B cell (primary cell): Measurements from ENCODE around the gene RDH12. TPM values are rescaled to one million over a fixed set of nuclear protein-coding genes. Genes with fewer than 3 reads are reported as not detected.

Experiments used
- ATAC-seq: fragments of 200-7000 bp; cut with Tn5 transposase; one replicate; pipeline ENCODE4 v1.10.0; 2021; ENCODE audit warnings: low read depth, mild to moderate bottlenecking, moderate number of reproducible peaks, moderate library complexity
- CTCF ChIA-PET: fragments of 350-600 bp; sonication (Branson Sonifier 250); formaldehyde crosslinking; loops from one replicate; lab custom pipeline; 2021; ENCODE audit warnings: antibody characterized with exemption, inconsistent platforms; lab: Charles Lee
- POLR2A ChIA-PET: fragments of 350-600 bp; sonication (Branson Sonifier 250); formaldehyde crosslinking; loops from one replicate; lab custom pipeline; 2021; ENCODE audit warnings: antibody characterized with exemption; lab: Charles Lee
- DNase-seq: peaks from one replicate; pipeline ENCODE4 v3.0.0; 2013
- H2AFZ ChIP-seq: 2 replicates; pipeline ENCODE4 v1.6.1; 2012; ENCODE audit warnings: mild to moderate bottlenecking, low read depth, low read length; ENCODE audit not compliant: insufficient read depth, poor library complexity, severe bottlenecking
- H3K27ac ChIP-seq, 2 donors: 1 replicate in 1 of 2; 2 replicates in 1 of 2; pipeline ENCODE4 v1.5.1; 2012 to 2013; ENCODE audit warnings: low read length in 2 of 2, mild to moderate bottlenecking in 2 of 2, moderate library complexity in 1 of 2
- H3K27me3 ChIP-seq, 4 experiments: fragments of 200-600 bp in 1 of 4; sonication (generic) in 1 of 4; replicated peaks in 1 of 4; 1 replicate in 2 of 4; 2 replicates in 2 of 4; pipeline versions ENCODE4 v1.6.1 to v1.7.0; 2013 to 2016; ENCODE audit warnings: low read length in 3 of 4, mild to moderate bottlenecking in 2 of 4, mixed read lengths in 1 of 4, moderate library complexity in 1 of 4; ENCODE audit not compliant: insufficient read depth in 4 of 4, control insufficient read depth in 3 of 4; ENCODE audit errors: control extremely low read depth in 1 of 4
- H3K36me3 ChIP-seq, 2 experiments: replicated peaks in 1 of 2; 1 replicate in 1 of 2; 2 replicates in 1 of 2; pipeline versions ENCODE4 v1.6.1 to v1.7.1; 2013; ENCODE audit warnings: low read length in 1 of 2; ENCODE audit not compliant: insufficient read depth in 2 of 2, control insufficient read depth in 1 of 2; ENCODE audit errors: control extremely low read depth in 1 of 2, extremely low read depth in 1 of 2
- H3K4me1 ChIP-seq, 2 donors: fragments of 200-600 bp in 1 of 2; sonication (generic) in 1 of 2; 1 replicate in 1 of 2; 2 replicates in 1 of 2; pipeline versions ENCODE4 v1.5.1 to v1.6.1; 2013 to 2017; ENCODE audit warnings: low read length in 2 of 2; ENCODE audit not compliant: control insufficient read depth in 2 of 2, insufficient read depth in 2 of 2
- H3K4me2 ChIP-seq: replicated peaks from 2 replicates; pipeline ENCODE3; 2012; ENCODE audit warnings: mild to moderate bottlenecking, low read depth, low read length; ENCODE audit not compliant: poor library complexity, severe bottlenecking
- H3K4me3 ChIP-seq, 5 experiments: fragments of 200-600 bp in 1 of 5; sonication (generic) in 1 of 5; 1 replicate in 3 of 5; 2 replicates in 2 of 5; pipeline versions ENCODE4 v1.5.1 to v1.7.0; 2011 to 2016; ENCODE audit warnings: low read length in 4 of 5, mild to moderate bottlenecking in 4 of 5, low read depth in 2 of 5, control low read depth in 1 of 5, moderate library complexity in 1 of 5; ENCODE audit not compliant: insufficient read depth in 1 of 5; ENCODE audit errors: control extremely low read depth in 1 of 5, extremely low read depth in 1 of 5
- H3K79me2 ChIP-seq: fragments of 200-600 bp; sonication (generic); one replicate; pipeline ENCODE4 v1.6.0; 2016; ENCODE audit warnings: low read length; ENCODE audit not compliant: control insufficient read depth, insufficient read depth
- H3K9ac ChIP-seq: fragments of 200-600 bp; sonication (generic); 2 replicates; pipeline ENCODE4 v1.6.1; 2017; ENCODE audit warnings: mild to moderate bottlenecking, low read length, moderate library complexity
- H3K9me3 ChIP-seq, 3 donors: one replicate each; pipeline versions ENCODE4 v1.6.1 to v1.7.1; 2013; ENCODE audit warnings: low read length in 2 of 3; ENCODE audit not compliant: control insufficient read depth in 2 of 3, insufficient read depth in 1 of 3; ENCODE audit errors: control extremely low read depth in 1 of 3
- H4K20me1 ChIP-seq: 2 replicates; pipeline ENCODE4 v1.6.0; 2012; ENCODE audit warnings: mild to moderate bottlenecking, low read length; ENCODE audit not compliant: insufficient read depth, control insufficient read depth, poor library complexity, severe bottlenecking
- H3K27ac Mint-ChIP-seq: one replicate; pipeline ENCODE4 v1.8.0; 2021; ENCODE audit warnings: mixed read lengths
- H3K27me3 Mint-ChIP-seq: one replicate; pipeline ENCODE4 v1.8.0; 2021; ENCODE audit warnings: mixed read lengths
- H3K4me1 Mint-ChIP-seq: one replicate; pipeline ENCODE4 v1.8.0; 2021; ENCODE audit warnings: mixed read lengths
- H3K4me3 Mint-ChIP-seq: one replicate; pipeline ENCODE4 v1.8.0; 2021; ENCODE audit warnings: mixed read lengths
- H3K9me3 Mint-ChIP-seq: one replicate; pipeline ENCODE4 v1.8.0; 2022; ENCODE audit warnings: mixed read lengths; ENCODE audit not compliant: insufficient read depth
- CTCF ChIP-seq: fragments of 200-600 bp; IDR thresholded peaks from one replicate; pipeline ENCODE4 v1.8.0; 2022; ENCODE audit warnings: antibody characterized with exemption, mild to moderate bottlenecking
- EZH2 ChIP-seq: IDR thresholded peaks from 2 replicates; pipeline ENCODE4 v1.6.1; 2012; ENCODE audit warnings: borderline replicate concordance, low read depth, mild to moderate bottlenecking, moderate library complexity, low read length; ENCODE audit not compliant: insufficient read depth, poor library complexity, severe bottlenecking
- WGBS: methylation state at CpG from one replicate; pipeline ENCODE4 v1.1.5; 2013; ENCODE audit warnings: missing lambda C conversion rate; ENCODE audit not compliant: insufficient coverage; 5-methylcytosine and 5-hydroxymethylcytosine counted together
- intact Hi-C: fragments of 100-400 bp; cut with micrococcal nuclease; formaldehyde crosslinking; loops from one replicate; pipeline ENCODE4 v1.10.0; 2022
- polyA plus RNA-seq: library from polyadenylated mRNA; depleted of rRNA; stranded (reverse); fragments of >200 nt; gene quantifications from 2 replicates; pipeline ENCODE4 v1.2.3, GENCODE V29; 2012
- total RNA-seq, 2 donors: library from RNA; stranded (reverse); fragments of 120-200 nt in 1 of 2; gene quantifications; 1 replicate in 1 of 2; 2 replicates in 1 of 2; pipeline versions ENCODE4 v1.2.3 to v1.2.4, GENCODE V29; 2013 to 2022

RDH12 gene
- total and polyA plus RNA-seq, 2 donors (not counting 1 experiment from before 2014, with no cell fraction given) = not detected

- intact Hi-C loops = no loop called here
- Histone ChIP-seq H4K20me1 (no peaks in the 10 kb centered on the region), H3K4me2 (no peak overlapping the region), H3K9ac (no peak overlapping the region), H3K4me1 (no peaks in the 10 kb centered on the region), H2AFZ (no peak overlapping the region), H3K27ac (no peak overlapping the region), H3K79me2 (peaks cover 1% of the 10 kb centered on the region), H3K27me3 (no peaks in the 10 kb centered on the region), H3K9me3 (no peaks in the 10 kb centered on the region), H3K36me3 (peaks cover 22 to 88% of the 10 kb centered on the region in 2 experiments), H3K4me3 (no peak overlapping the region)
- ATAC-seq (no peak), DNase-seq (no peak)
- Mint-ChIP-seq H3K4me3 (no peak overlapping the region), H3K9me3 (no peaks in the 10 kb centered on the region), H3K27ac (no peak overlapping the region), H3K27me3 (no peaks in the 10 kb centered on the region), H3K4me1 (no peaks in the 10 kb centered on the region)
- TF ChIP-seq CTCF (no peak), EZH2 (no peak)
- 100% methylated on average over 3 of the region's 6 CpGs for WGBS
- ChIA-PET POLR2A (interaction anchor here (0.6 kb wide), 1 partner anchor 15 kb away, joined by 5 read pairs; no protein-coding TSS in a partner anchor), CTCF (interaction anchor here (0.8 to 2.6 kb wide), 4 partner anchors 10 to 226 kb away, joined by 3 to 6 read pairs (median 4); no protein-coding TSS in a partner anchor)
Observed at GRCh38 chr14:67653651-67654280, 47.9 kb upstream of the RDH12 start.

- Histone ChIP-seq H3K27me3 (no peaks in the 10 kb centered on the region), H3K36me3 (peaks cover 12 to 18% of the 10 kb centered on the region in 2 experiments), H3K4me1 (peaks cover 16 to 19% of the 10 kb centered on the region in 2 donors), H3K4me3 (no peak overlapping the region), H2AFZ (no peak overlapping the region), H3K4me2 (no peak overlapping the region), H3K27ac (no peak overlapping the region), H3K9ac (no peak overlapping the region), H4K20me1 (peaks cover 64% of the 10 kb centered on the region), H3K9me3 (no peaks in the 10 kb centered on the region), H3K79me2 (peaks cover 76% of the 10 kb centered on the region)
- Mint-ChIP-seq H3K9me3 (no peaks in the 10 kb centered on the region), H3K4me3 (no peak overlapping the region), H3K27me3 (no peaks in the 10 kb centered on the region), H3K27ac (no peak overlapping the region), H3K4me1 (peaks cover 31% of the 10 kb centered on the region)
- no peak for ATAC-seq
- POLR2A ChIA-PET = no interaction called here
- CTCF ChIA-PET = interaction anchor here (0.6 to 10.6 kb wide), 7 partner anchors 11 to 236 kb away, joined by 3 to 243 read pairs (median 6); partner anchors contain the start of gene PIGH
- no peak for DNase-seq
- intact Hi-C loops = no loop called here
- TF ChIP-seq CTCF (no peak), EZH2 (no peak)
- 100% methylated on average over 1 of the region's 4 CpGs for WGBS
Observed at GRCh38 chr14:67663633-67664032, 38.1 kb upstream of the RDH12 start.
